HG02610 (cell line): ENCODE data around the gene UVRAG.
A peak's percentile ranks its signal among the peaks of the same experiment; 100 is the strongest.
"Not testable (repeated sequence)": the region's sequence is repeated elsewhere in the genome, so short reads cannot be mapped to it uniquely, and the experiment has no call there.

ENCODE experiments used
- ATAC-seq: cut with Tn5 transposase; IDR thresholded peaks from one replicate; pipeline ENCODE4 v1.9.1; 2021; ENCODE audit warnings: mild to moderate bottlenecking, moderate library complexity; ENCODE audit not compliant: unreplicated experiment

Gene UVRAG

GRCh38 chr11:75946531-75947530 lies 131.8 kb downstream of the UVRAG start:
- peak; percentile 33 for ATAC-seq

DNA sequence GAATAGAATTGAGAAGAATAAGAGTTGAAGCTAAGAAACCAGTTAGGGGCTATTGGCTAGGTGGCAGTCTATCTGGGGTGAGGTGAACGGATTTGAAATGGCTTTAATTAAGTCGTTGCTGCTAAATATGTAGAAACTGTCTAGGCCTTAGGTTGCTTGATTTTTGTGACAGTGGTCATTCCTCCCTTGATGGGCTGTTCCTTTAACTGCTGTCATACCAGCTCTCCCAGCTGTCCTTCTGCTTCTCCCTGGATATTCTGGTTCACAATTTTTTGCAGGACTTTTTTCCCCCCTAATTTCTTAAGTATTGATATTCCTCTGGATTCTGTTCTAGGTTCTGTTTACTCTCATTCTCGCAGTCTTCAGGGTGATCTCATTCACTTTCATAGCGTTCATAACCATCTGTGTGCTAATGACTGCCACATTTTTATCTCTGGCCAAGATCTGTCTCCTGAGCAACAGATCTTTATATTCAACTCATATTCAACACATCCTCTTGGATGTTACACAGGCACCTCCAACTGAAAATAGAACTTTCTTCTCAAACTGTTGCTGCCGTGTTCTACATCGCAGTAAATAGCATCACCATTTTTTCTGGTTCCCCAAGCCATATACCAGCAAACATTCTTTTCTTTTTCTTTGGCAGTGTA lies 134.1 kb downstream of the UVRAG start:
- ATAC-seq = no peak

GRCh38 chr11:75950141-75950540 lies 135.1 kb downstream of the UVRAG start:
- ATAC-seq = no peak

GRCh38 chr11:75954039-75954438 lies 139.0 kb downstream of the UVRAG start:
- no peak for ATAC-seq

DNA sequence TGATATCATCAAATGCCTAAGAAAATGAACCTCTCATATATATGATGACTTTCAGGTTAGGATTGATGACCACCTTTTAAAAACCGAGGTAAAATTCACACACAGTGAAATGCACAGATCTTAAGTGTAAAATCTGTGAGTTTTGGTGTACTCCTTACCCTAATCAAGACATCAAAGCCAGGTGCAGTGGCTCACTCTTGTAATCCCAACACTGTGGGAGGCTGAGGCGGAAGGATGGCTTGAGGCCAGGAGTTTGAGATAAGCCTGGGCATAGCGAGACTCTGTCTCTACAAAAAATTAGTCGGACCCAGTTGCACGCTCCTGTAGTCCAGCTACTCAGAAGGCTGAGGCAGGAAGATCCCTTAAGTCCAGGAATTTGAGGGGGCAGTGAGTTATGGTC lies 140.4 kb downstream of the UVRAG start:
- no peak for ATAC-seq

GRCh38 chr11:75959540-75959939 lies 144.5 kb downstream of the UVRAG start:
- ATAC-seq = no peak

- no peak for ATAC-seq
These were observed 149.1 kb downstream of the UVRAG start for GRCh38 chr11:75964071-75964470.

- ATAC-seq = no peak
These were observed 151.7 kb downstream of the UVRAG start for GRCh38 chr11:75966537-75967287.

DNA sequence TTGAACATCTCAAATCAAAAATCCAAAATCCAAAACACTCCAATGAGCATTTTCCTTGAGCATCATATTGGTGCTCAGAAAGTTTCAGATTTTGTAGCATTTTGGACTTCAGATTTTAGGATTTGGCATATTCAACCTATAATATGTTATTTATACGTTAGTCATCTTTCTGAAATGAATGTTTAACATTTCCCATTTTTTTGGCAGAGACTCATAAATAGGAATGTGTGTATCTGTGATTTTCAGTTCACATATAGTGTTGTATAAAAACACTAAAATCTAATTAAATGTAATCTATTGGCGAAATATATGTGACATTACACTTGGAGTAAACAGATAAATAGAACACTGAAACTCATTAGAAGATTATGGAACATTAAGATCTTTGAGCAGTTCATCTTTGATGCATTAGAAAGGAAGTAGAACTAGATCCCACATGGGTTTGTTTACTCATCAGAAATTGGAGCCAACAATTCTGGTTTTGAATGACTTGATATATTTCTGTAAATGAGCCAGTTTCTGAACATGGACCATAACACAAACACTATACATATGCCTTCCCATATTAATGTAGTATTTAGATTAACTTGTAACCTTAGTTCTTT lies 153.1 kb downstream of the UVRAG start:
- no peak for ATAC-seq

DNA sequence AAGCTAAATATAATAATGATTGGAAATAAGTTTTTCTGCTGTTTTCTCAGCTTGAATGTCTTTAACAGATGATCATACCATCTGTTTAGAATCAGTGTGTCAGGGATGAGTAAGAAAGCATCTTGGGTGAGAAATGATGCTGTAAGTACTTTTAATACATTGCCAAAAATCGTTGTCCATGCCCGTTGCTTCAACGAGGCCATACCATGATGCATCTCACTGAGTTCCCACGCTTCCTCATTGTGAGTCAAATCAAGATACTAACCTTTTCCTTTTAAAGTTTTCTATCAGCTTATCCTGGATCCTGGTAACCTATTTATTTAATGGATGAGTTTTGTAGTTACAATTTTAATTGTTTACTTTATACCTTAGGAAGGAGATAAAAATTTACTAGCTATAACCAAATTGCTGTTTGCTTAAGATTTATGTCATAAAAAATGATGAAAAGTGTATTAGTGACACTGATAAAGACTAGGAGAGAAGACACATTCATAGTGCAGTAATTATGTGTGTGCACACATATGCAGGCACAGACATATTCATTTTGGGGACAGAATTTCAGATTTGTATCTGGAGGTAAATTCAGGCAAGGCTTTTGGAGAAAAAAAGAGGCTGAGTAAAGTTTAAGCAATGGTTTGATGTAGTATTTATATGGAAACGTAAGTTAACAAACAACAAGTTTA lies 154.8 kb downstream of the UVRAG start:
- ATAC-seq = no peak

DNA sequence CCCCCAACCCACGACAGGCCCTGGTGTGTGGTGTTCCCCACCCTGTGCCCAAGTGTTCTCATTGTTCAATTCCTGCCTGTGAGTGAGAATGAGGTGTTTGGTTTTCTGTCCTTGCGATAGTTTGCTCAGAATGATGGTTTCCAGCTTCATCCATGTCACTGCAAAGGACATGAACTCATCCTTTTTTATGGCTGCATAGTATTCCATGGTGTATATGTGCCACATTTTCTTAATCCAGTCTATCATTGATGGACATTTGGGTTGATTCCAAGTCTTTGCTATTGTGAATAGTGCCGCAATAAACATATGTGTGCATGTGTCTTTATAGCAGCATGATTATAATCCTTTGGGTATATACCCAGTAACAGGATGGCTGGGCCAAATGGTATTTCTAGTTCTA lies 158.7 kb downstream of the UVRAG start:
- not testable (repeated sequence) for ATAC-seq

GRCh38 chr11:75979075-75979474 lies 164.1 kb downstream of the UVRAG start:
- not testable (repeated sequence) for ATAC-seq

DNA sequence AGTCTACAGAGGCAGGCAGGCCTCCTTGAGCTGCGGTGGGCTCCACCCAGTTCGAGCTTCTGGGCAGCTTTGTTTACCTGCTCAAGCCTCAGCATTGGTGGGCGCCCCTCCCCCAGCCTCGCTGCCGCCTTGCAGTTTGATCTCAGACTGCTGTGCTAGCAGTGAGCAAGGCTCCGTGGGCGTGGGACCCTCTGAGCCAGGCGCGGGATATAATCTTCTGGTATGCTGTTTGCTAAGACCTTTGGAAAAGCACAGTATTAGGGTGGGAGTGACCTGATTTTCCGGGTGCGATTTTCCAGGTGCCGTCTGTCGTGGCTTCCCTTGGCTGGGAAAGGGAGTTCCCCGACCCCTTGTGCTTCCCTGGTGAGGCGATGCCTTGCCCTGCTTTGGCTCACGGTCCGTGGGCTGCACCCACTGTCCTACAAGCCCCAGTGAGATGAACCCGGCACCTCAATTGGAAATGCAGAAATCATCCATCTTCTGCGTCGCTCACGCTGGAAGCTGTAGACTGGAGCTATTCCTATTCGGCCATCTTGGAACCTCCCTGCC lies 164.5 kb downstream of the UVRAG start:
- not testable (repeated sequence) for ATAC-seq

DNA sequence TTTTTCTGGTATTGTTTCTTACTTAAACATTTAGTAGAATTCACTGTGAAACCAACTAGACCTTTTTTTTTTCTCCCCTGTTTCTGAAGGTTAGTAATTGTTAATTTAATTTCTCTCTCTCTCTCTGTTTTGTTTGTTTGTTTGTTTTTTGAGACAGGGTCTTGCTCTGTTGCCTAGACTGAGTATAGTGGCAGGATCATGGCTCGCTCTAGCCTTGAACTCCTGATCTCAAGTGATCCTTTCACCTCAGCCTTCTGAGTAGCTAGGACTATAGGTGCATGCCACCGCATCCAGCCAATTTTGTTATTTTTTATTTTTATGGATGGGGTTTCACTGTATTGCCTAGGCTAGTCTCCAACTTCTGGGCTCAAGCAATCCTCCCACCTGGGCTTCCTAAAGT lies 165.0 kb downstream of the UVRAG start:
- no peak for ATAC-seq

DNA sequence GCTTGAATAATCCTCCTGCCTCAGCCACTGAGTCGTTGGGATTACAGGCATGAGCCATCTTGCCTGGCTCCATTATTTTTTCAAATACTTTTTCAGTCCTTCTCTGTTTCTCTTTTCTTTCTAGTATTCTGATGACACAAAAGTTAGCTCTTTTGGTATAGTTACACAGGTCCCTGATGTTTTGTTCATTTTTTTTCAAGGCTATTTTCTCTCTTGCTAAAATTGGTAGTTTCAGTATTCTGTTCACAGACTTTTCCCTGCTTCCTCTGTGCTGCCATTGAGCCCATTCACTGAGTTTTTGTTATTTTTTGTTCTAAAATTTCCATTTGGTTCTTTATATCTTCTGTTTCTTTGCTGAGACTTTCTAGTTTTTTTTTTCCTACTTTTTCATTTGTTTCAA lies 166.5 kb downstream of the UVRAG start:
- ATAC-seq = no peak

DNA sequence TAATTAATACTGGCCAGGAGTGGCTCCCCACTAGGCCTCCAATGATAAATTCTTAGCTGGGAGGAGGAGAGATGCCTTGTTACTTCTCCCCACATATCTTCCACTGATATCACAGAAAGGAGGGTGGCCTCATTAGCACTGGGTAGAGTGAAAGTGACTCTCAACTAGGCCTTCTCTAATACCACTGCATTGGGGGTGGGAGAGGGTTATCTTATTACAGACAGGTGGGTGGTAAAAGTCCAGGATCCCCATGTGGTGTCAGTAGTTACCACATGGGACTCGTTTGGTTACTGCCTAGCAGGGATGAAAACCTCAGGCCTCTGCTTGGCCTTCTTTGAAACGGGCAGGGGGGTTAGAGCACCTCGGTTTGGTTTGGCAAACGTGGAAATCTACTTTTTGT lies 167.3 kb downstream of the UVRAG start:
- no peak for ATAC-seq

DNA sequence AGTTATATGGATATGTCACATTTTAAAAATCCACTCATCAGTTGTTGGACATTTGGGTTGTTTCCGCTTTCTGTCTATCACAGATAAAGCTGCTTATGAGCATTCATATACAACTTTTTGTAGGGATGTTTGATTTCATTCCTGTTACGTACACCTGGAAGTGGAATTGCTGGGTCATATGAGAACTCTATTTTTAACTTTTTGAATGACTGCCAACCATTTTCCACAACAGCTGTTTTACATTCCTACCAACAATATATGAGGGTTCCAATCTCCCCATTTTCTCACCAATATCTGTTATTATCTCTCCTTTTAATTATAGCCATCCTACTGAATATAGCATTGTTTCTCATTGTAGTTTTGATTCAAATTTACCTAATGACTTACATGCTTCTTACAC lies 172.0 kb downstream of the UVRAG start:
- no peak for ATAC-seq

GRCh38 chr11:75993126-75993525 lies 178.1 kb downstream of the UVRAG start:
- no peak for ATAC-seq

- ATAC-seq = no peak
These were observed 179.6 kb downstream of the UVRAG start for GRCh38 chr11:75994616-75995015.
